ENCODE data around the gene ROBO4.

DNA sequence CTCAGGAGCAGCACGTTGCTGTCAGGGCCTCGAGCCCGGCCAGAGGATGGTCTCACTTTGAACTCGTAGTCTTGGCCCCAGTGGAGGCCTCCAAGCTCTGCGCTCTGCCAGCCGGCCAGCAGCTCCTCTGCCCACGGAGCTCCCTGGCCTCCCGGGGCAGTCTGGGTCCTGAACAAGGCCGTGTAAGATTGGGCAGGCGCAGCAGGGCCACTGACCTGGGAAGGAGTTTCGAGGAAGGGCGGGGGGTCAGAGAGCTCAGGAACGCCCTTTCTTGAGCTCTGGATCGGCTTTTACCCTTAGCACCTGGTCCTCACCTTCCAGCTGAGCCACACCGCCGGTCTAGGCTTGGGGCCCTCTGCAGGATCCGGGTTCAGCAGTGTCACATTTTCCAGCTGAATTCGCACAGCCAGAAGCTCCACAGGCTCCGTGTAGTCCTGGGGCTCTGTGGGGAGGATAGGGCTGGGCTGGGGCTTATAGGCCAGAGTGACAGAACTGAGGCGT is 2.1 kb downstream of the ROBO4 start:
- TF ChIP-seq CTCF (IDR thresholded peaks at IDR 0.05; ENCODE audit: low read depth, low read length, poor library complexity, severe bottlenecking) (no peak), EZH2phosphoT487 (IDR thresholded peaks at IDR 0.05; ENCODE audit: borderline replicate concordance, low read length) (no peak)
